Esophagus (tissue), 2 donors: ENCODE results near the gene MIB2. TPM values are rescaled to one million over a fixed set of nuclear protein-coding genes. Genes with fewer than 3 reads are reported as not detected.
"Not testable (repeated sequence)": the region's sequence is repeated elsewhere in the genome, so short reads cannot be mapped to it uniquely, and the experiment has no call there.

Experiments
- H3K27ac ChIP-seq, 2 donors: one replicate each; pipeline ENCODE4 v1.5.1; 2013; ENCODE audit warnings: low read depth in 2 of 2, mild to moderate bottlenecking in 2 of 2, inconsistent platforms in 1 of 2, low read length in 1 of 2, moderate library complexity in 1 of 2
- H3K27me3 ChIP-seq, 2 donors: one replicate each; pipeline ENCODE4 v1.6.1; 2013; ENCODE audit warnings: low read length in 2 of 2, control low read depth in 1 of 2, mild to moderate bottlenecking in 1 of 2; ENCODE audit not compliant: insufficient read depth in 2 of 2, control insufficient read depth in 1 of 2
- H3K36me3 ChIP-seq, 2 donors: one replicate each; pipeline ENCODE4 v1.6.1; 2013; ENCODE audit warnings: low read length in 1 of 2; ENCODE audit not compliant: control insufficient read depth in 2 of 2, insufficient read depth in 2 of 2
- H3K4me1 ChIP-seq, 2 donors: one replicate each; pipeline ENCODE4 v1.6.1; 2013; ENCODE audit warnings: low read length in 1 of 2; ENCODE audit not compliant: control insufficient read depth in 2 of 2, insufficient read depth in 2 of 2
- H3K4me3 ChIP-seq, 2 donors: one replicate each; pipeline ENCODE4 v1.5.1; 2013; ENCODE audit warnings: low read length in 2 of 2, mild to moderate bottlenecking in 2 of 2, low read depth in 1 of 2, moderate library complexity in 1 of 2
- H3K9me3 ChIP-seq, 2 donors: one replicate each; pipeline ENCODE4 v1.6.1; 2013; ENCODE audit warnings: mild to moderate bottlenecking in 2 of 2, low read depth in 1 of 2, low read length in 1 of 2, moderate library complexity in 1 of 2; ENCODE audit not compliant: control insufficient read depth in 2 of 2, insufficient read depth in 1 of 2
- WGBS, 2 donors: extraction: QIAGEN DNeasy Blood & Tissue Kit; methylation state at CpG; one replicate each; pipeline ENCODE4 v1.1.7; 2013; 5-methylcytosine and 5-hydroxymethylcytosine counted together
- polyA plus RNA-seq, 2 donors: library from polyadenylated mRNA; stranded (reverse); fragments of 200-250 nt; gene quantifications; one replicate each; pipeline ENCODE4 v1.2.3, GENCODE V29; 2013
- donor health status: healthy with polysubstance abuse.
- donor health status: Bipolar disorder and iron deficiency.

The MIB2 gene
- polyA plus RNA-seq, 2 donors: 89.9 to 153 TPM

GRCh38 chr1:1646326-1646725 lies 31.0 kb downstream of the MIB2 start:
- H3K36me3 ChIP-seq: peaks cover 0 to 14% of the 10 kb centered on the region in 2 donors
- H3K27ac ChIP-seq: not testable (repeated sequence)
- 82 to 88% methylated on average over 4 to 5 of the region's 5 CpGs for whole genome bisulfite sequencing, 2 donors

GRCh38 chr1:1647567-1648241 lies 32.4 kb downstream of the MIB2 start:
- not testable (repeated sequence) for H3K4me3 ChIP-seq, H3K9me3 ChIP-seq, H3K4me1 ChIP-seq, H3K27me3 ChIP-seq, H3K27ac ChIP-seq
- 83 to 92% methylated on average over 17 of the region's 17 CpGs for WGBS, 2 donors
- H3K36me3 ChIP-seq: peaks cover 0 to 18% of the 10 kb centered on the region in 2 donors

More at GRCh38 chr1:1646326-1646725, 31.0 kb downstream of the MIB2 start:
- not testable (repeated sequence) for H3K4me1 ChIP-seq, H3K9me3 ChIP-seq, H3K4me3 ChIP-seq, H3K27me3 ChIP-seq

- not testable (repeated sequence) for H3K27ac ChIP-seq, H3K9me3 ChIP-seq, H3K27me3 ChIP-seq, H3K4me1 ChIP-seq, H3K4me3 ChIP-seq
- WGBS, 2 donors: 81 to 84% methylated on average over 11 of the region's 11 CpGs
- H3K36me3 ChIP-seq: peaks cover 0 to 18% of the 10 kb centered on the region in 2 donors
Measured at GRCh38 chr1:1648265-1648664, 33.0 kb downstream of the MIB2 start.

GRCh38 chr1:1658583-1659549 lies 43.6 kb downstream of the MIB2 start, which contains the start of gene CDK11B:
Gene CDK11B (minus strand): TSS chr1:1659004. CDS start chr1:1657485, 1,519 bp downstream.
- not testable (repeated sequence) for H3K4me1 ChIP-seq, H3K36me3 ChIP-seq, H3K27me3 ChIP-seq, H3K9me3 ChIP-seq
- WGBS, 2 donors: 0% methylated on average over 62 to 71 of the region's 96 CpGs
- H3K27ac ChIP-seq: peak within 1 kb of the TSS; percentile 94 to 100
- H3K4me3 ChIP-seq: peak within 1 kb of the TSS; percentile 57 to 81

- Histone ChIP-seq H3K36me3 (peaks cover 7 to 16% of the 10 kb centered on the region in 2 donors), H3K27ac (peak overlapping the region in 1 of 2 donors; percentile 88)
- not testable (repeated sequence) for H3K27me3 ChIP-seq, H3K9me3 ChIP-seq, H3K4me1 ChIP-seq, H3K4me3 ChIP-seq
- WGBS, 2 donors: 68 to 70% methylated on average over 6 to 9 of the region's 9 CpGs
Measured at GRCh38 chr1:1662392-1662791, 47.1 kb downstream of the MIB2 start.

- not testable (repeated sequence) for H3K27me3 ChIP-seq, H3K4me1 ChIP-seq, H3K4me3 ChIP-seq, H3K9me3 ChIP-seq
- peak overlapping the region in 1 of 2 donors; percentile 88 for H3K27ac ChIP-seq
- peaks cover 7 to 16% of the 10 kb centered on the region in 2 donors for H3K36me3 ChIP-seq
- WGBS, 2 donors: 66 to 68% methylated on average over 15 of the region's 15 CpGs
Measured at GRCh38 chr1:1662830-1663560, 47.7 kb downstream of the MIB2 start.

- not testable (repeated sequence) for H3K9me3 ChIP-seq, H3K27me3 ChIP-seq, H3K27ac ChIP-seq, H3K4me1 ChIP-seq, H3K4me3 ChIP-seq
- WGBS, 2 donors: 84 to 85% methylated on average over 6 to 7 of the region's 11 CpGs
- peaks cover 7 to 16% of the 10 kb centered on the region in 2 donors for H3K36me3 ChIP-seq
Measured at GRCh38 chr1:1664318-1664717, 49.0 kb downstream of the MIB2 start.

- Histone ChIP-seq H3K4me3 (no peak overlapping the region), H3K36me3 (peaks cover 7 to 20% of the 10 kb centered on the region in 2 donors), H3K27me3 (no peaks in the 10 kb centered on the region), H3K27ac (no peak overlapping the region), H3K4me1 (no peaks in the 10 kb centered on the region), H3K9me3 (no peaks in the 10 kb centered on the region)
- 85 to 89% methylated on average over 27 of the region's 27 CpGs for WGBS, 2 donors
Measured at GRCh38 chr1:1664941-1665814, 49.9 kb downstream of the MIB2 start.
